Stimulated activated naive CD8-positive, alpha-beta T cell treated with anti-CD3 and anti-CD28 coated beads, Interleukin-15, Interleukin-2, amounts not matched to agents 100 ng/mL and 50 ng/mL, for 24 hours (primary cell): ENCODE data around the gene RTEL1.

Experiments used
- H3K27ac Mint-ChIP-seq: one replicate; pipeline ENCODE4 v1.8.0; 2021; ENCODE audit warnings: mild to moderate bottlenecking, mixed read lengths
- H3K27me3 Mint-ChIP-seq: one replicate; pipeline ENCODE4 v1.8.0; 2021; ENCODE audit warnings: mixed read lengths
- H3K36me3 Mint-ChIP-seq: one replicate; pipeline ENCODE4 v1.8.0; 2021; ENCODE audit warnings: low read depth, mixed read lengths
- H3K4me1 Mint-ChIP-seq: one replicate; pipeline ENCODE4 v1.8.0; 2021; ENCODE audit warnings: low read depth, mixed read lengths
- H3K4me3 Mint-ChIP-seq: one replicate; pipeline ENCODE4 v1.8.0; 2021; ENCODE audit warnings: mild to moderate bottlenecking, mixed read lengths
- H3K9me3 Mint-ChIP-seq: one replicate; pipeline ENCODE4 v1.8.0; 2021; ENCODE audit warnings: mixed read lengths

Gene RTEL1

DNA sequence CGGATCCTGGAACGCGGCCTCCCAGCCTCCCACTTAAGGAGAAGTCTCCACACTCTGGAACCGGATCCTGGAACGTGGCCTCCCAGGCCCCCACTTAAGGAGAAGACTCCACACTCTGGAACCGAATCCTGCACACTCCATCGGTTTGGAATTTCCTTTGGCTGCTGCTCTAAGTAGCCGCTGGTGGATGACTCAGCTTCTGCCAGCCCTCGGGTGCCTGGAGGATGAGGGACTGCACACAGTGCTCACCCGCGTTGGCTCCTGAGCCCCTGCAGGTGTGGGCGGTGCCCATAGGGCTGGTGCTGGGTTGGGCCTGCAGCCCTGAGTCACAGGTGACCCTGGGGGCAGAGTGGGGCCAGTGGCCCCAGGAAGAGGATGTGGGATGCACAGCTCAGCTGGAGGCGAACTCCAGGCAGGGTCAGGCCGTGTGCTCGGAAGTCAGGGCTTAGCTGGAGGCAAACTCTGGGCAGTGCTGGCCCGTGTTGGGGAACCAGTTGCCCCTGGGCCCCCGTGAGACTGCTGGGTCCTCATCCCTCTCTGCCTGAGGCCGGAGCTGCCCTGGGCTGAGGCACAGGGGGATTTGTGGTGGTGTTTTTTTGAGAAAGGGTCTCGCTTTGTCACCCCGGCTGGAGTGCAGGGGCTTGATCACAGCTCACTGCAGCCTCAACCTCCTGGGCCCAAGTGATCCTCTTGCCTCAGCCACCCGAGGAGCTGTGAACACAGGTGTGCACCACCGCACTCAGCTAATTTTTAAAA lies 24.4 kb downstream of the RTEL1 start:
- Mint-ChIP-seq H3K27ac (no peak overlapping the region), H3K4me3 (no peak overlapping the region), H3K36me3 (peaks cover 12% of the 10 kb centered on the region), H3K9me3 (no peaks in the 10 kb centered on the region), H3K4me1 (peaks cover 8% of the 10 kb centered on the region), H3K27me3 (no peaks in the 10 kb centered on the region)

DNA sequence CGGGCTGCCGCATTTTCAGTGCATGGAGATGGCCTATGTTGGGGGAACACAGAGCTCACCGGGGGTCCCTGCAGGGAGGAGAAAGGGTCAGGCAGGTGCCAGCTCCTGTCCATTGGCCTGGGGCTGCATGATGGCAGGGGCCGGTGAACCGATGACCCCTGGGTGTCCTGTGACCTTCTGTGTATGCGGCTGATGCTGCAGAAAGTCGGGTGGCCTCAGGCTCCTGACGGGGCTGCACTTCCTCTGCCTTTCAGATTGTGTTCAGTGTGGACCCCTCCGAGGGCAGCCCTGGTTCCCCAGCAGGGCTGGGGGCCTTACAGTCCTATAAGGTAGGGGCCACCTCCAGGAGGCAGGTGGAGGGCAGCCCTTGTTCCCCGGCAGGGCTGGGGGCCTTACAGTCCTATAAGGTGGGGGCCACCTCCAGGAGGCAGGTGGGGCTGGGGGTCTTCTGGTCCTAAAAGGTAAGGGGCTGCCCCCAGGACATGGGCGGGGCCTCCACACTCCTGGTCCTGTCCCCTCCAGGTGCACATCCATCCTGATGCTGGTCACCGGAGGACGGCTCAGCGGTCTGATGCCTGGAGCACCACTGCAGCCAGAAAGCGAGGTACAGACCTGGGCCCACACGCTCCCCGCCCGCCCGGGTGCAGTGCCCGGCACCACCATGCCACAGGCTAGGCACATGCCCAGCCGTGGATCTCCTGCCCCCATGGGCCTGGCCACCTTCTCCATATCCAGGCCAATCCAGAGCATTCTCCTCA lies 27.3 kb downstream of the RTEL1 start:
- H3K4me1 Mint-ChIP-seq = peaks cover 8% of the 10 kb centered on the region
- H3K27ac Mint-ChIP-seq = no peak overlapping the region
- no peaks in the 10 kb centered on the region for H3K27me3 Mint-ChIP-seq
- H3K4me3 Mint-ChIP-seq = no peak overlapping the region
- peaks cover 5% of the 10 kb centered on the region for H3K36me3 Mint-ChIP-seq
- no peaks in the 10 kb centered on the region for H3K9me3 Mint-ChIP-seq

DNA sequence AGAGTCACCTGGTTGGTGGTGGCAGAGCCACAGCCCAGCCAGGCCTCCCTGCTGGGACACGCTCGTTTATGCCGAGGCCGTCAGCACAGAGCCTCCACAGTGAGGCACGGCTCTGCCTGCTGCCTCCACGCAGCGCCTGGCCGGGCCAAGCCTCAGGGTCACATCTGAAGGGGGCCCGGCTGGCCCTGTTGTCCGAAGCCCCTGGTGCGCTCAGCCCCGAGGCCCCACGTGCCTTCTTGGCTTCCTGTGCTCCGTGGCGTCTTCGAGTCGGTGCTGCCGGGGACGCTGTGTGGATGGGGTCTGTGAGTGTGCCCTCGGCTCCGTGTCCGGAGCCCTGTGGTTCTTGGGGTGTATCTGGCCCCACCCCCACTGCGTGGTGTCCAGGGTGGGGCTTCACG lies 28.0 kb downstream of the RTEL1 start:
- Mint-ChIP-seq H3K4me1 (peaks cover 8% of the 10 kb centered on the region), H3K36me3 (peaks cover 5% of the 10 kb centered on the region), H3K27me3 (no peaks in the 10 kb centered on the region), H3K27ac (no peak overlapping the region), H3K9me3 (no peaks in the 10 kb centered on the region), H3K4me3 (no peak overlapping the region)

DNA sequence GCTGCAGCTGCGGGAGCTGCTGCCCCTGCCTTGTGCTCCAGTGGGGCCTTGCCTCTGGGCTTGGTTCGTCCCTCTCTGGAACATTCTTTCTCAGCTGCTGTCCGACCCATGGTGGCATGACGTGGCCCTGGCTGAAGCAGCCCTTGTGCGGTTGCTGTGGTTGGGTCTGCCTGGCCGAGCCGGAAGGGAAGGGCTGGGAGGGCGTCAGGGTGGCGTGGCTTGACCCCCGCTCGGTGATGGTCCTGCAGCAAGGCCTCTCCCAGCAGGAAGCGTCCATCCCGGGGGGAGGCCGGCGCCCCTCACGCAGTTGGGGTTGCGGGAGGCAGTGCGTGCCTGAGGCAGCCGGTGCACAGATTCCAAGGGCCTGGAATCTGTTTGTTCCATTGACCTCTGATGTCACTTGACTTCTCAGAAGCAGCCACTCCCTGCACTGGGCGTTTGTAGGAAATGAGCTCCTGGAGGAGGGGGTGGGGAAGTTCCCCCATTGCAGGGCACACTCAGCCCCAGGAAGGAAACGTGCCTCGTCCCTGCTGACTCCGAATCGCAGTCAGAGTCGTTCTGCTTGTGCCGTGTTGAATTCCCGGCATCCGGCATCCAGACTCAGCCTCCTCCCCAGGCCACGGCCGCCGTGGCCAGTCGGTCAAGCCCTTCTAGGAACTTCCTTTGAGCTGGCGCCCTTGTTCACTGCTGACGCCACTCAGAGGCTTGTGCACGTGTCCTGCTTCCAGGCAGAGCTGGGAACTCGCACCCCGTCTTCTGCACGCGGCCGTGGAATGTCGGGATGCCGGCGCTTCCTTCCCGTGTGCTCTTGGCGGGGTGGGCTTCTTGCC lies 28.6 kb downstream of the RTEL1 start:
- peaks cover 8% of the 10 kb centered on the region for H3K4me1 Mint-ChIP-seq
- H3K9me3 Mint-ChIP-seq = no peaks in the 10 kb centered on the region
- peaks cover 5% of the 10 kb centered on the region for H3K36me3 Mint-ChIP-seq
- no peak overlapping the region for H3K27ac Mint-ChIP-seq
- H3K4me3 Mint-ChIP-seq = no peak overlapping the region
- no peaks in the 10 kb centered on the region for H3K27me3 Mint-ChIP-seq

DNA sequence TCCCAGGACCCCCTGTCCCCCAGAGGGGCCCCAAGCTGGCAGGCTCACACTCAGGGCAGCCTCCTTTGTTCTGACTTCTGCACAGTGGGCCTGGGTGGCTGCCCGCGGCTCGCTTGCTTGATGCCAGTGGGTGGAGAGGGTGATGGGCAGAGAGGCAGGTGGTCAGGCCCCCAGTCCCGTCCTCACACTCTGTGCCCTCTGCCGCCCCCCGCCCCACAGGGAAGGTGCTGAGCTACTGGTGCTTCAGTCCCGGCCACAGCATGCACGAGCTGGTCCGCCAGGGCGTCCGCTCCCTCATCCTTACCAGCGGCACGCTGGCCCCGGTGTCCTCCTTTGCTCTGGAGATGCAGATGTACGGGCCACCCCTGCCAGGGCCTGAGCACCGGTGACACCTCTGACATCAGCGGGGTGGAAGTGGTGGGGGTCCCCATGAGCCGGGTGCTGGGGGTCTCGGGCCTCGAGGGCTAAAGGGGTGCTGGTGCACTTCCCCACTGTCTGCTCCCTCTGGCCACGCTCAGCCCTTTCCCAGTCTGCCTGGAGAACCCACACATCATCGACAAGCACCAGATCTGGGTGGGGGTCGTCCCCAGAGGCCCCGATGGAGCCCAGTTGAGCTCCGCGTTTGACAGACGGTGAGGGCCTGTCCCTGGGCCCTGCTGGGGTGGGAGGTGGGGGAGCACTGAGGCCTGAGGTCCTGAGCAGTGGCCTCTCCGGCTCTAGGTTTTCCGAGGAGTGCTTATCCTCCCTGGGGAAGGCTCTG lies 29.5 kb downstream of the RTEL1 start:
- H3K4me1 Mint-ChIP-seq = peaks cover 8% of the 10 kb centered on the region
- peaks cover 9% of the 10 kb centered on the region for H3K36me3 Mint-ChIP-seq
- no peak overlapping the region for H3K4me3 Mint-ChIP-seq
- no peak overlapping the region for H3K27ac Mint-ChIP-seq
- no peaks in the 10 kb centered on the region for H3K27me3 Mint-ChIP-seq
- no peaks in the 10 kb centered on the region for H3K9me3 Mint-ChIP-seq

DNA sequence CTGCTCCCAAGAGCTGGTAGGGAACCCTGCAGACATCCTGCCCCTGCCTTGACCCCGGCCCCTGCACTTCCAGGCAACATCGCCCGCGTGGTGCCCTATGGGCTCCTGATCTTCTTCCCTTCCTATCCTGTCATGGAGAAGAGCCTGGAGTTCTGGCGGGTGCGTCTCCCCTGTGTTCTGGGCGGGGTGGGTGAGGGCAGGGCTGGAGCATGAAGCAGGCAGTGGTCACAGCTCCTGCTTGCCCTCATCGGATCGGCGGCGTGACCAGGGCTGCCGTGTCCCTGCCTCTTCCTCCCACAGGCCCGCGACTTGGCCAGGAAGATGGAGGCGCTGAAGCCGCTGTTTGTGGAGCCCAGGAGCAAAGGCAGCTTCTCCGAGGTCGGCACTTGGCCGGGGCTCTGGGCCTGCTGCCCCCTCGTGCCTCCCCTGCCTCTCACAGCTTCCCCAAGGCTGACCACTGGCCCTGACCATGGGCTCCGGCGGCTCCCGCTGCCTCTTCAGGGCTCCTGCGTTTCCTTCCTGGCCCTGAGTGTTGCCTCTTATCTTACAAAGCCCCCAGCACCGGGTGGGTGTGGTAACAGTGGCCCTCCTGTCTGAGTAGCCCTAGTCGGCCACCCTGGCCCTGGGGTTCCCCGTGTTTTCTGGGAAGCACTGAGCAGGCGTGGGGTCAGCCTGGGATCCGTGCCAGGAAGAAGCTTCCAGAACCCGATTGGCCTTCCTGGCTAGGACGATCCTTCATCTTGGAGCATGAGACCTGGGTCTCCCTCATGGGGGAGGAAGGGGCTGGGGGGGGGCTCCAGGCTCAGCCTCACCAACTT lies 30.3 kb downstream of the RTEL1 start:
- H3K9me3 Mint-ChIP-seq = no peaks in the 10 kb centered on the region
- H3K4me3 Mint-ChIP-seq = no peak overlapping the region
- H3K36me3 Mint-ChIP-seq = peaks cover 10% of the 10 kb centered on the region
- H3K27me3 Mint-ChIP-seq = no peaks in the 10 kb centered on the region
- no peak overlapping the region for H3K27ac Mint-ChIP-seq
- peaks cover 8% of the 10 kb centered on the region for H3K4me1 Mint-ChIP-seq

DNA sequence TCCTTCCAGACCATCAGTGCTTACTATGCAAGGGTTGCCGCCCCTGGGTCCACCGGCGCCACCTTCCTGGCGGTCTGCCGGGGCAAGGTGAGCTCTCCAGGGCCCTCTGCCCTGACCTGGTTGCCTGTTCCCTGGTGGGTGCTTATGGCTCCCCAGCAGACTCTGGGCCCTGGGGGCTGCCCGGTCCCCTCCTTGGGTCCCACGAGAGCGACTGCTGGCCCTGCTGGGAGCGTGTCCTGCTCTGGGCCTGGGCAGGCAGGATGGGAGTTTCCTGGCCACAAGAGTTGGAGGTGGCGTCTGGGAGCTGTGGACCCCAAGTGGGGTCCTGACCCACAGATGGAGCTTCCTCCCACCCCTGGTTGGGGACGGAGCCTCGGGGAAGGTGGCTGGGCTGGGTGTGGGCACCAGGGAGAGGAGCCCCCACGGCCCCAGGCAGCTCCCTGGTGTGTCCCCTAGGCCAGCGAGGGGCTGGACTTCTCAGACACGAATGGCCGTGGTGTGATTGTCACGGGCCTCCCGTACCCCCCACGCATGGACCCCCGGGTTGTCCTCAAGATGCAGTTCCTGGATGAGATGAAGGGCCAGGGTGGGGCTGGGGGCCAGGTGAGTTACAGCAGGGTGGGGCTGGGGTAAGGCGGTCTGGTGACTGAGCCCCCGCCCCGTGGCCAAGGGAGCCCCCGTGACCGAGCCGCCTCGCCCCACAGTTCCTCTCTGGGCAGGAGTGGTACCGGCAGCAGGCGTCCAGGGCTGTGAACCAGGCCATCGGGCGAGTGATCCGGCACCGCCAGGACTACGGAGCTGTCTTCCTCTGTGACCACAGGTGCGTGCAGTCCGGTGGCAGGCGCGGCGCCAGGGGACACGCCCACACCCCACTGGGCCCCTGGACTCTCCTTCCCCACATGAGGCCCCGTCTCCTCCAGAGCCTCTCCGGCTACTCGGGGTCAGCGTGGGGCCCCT lies 31.2 kb downstream of the RTEL1 start:
- H3K4me3 Mint-ChIP-seq = no peak overlapping the region
- no peak overlapping the region for H3K27ac Mint-ChIP-seq
- H3K9me3 Mint-ChIP-seq = no peaks in the 10 kb centered on the region

DNA sequence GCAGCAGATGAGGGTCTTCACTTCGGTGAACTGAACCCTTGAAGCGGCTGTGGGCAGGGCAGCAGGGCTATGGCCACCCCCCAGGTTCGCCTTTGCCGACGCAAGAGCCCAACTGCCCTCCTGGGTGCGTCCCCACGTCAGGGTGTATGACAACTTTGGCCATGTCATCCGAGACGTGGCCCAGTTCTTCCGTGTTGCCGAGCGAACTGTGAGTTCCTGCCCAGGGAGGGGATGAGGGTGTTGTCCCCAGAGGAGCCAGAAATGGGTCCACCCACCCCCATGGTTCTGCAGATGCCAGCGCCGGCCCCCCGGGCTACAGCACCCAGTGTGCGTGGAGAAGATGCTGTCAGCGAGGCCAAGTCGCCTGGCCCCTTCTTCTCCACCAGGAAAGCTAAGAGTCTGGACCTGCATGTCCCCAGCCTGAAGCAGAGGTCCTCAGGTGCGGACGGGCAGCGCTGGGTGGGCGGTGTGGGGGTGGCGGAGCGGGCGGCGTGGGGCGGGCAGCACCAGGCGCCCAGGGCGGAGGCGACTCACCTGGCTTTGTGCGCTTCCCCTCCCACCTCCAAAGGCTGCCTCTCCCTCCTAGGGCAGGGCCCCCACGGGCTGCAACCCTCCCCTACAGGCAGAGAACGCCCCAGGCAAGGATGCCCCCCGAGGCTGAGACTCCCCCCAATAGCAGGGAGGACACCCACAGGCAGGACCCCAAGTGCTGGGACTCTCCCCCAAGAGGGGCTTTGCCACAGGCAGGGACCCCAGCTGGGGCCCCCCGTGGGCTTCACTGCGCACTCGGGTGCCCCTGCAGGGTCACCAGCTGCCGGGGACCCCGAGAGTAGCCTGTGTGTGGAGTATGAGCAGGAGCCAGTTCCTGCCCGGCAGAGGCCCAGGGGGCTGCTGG lies 32.1 kb downstream of the RTEL1 start:
- Mint-ChIP-seq H3K27ac (no peak overlapping the region), H3K9me3 (no peaks in the 10 kb centered on the region), H3K4me3 (no peak overlapping the region), H3K4me1 (peaks cover 11% of the 10 kb centered on the region), H3K27me3 (no peaks in the 10 kb centered on the region), H3K36me3 (peaks cover 10% of the 10 kb centered on the region)

More for the DNA sequence above, 31.2 kb downstream of the RTEL1 start:
- Mint-ChIP-seq H3K4me1 (peaks cover 11% of the 10 kb centered on the region), H3K36me3 (peaks cover 10% of the 10 kb centered on the region), H3K27me3 (no peaks in the 10 kb centered on the region)

DNA sequence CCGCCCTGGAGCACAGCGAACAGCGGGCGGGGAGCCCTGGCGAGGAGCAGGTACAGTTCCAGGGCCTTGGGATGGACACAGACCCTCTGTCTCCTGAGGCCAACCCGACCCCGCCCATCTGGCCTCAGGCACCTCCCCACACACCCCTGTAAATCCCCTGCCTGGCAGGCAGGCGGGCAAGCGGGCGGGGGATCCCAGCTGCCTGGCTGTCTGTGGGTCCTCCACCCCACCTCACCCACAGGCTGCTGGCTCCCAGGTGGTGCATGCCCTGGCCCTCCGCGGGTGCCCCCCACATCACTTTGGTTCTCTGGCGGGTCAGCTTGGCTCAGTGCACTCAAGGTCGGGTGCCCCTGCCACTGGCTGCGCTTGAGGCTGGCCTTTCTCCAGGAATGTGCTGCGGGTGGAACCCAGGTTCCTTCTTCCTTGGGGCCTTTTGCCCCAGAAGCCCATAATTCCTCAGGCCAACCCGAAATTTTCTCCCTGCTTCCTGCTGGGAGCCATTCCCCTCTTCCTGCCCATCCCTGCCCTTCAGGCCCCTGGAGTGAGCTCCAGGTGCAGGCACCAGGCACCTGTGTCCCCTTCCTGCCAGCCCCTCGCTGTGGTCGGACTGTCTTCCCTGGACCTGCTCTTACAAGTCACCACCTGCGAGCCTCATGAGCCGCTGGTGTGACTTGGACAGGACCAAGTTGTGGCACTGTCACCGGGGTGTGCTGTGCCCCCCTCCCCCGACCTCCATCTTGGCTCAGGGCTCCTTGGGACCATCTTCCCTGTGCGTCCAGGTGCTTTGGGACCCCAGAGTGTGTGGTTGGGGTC lies 33.0 kb downstream of the RTEL1 start:
- H3K27me3 Mint-ChIP-seq = no peaks in the 10 kb centered on the region
- peaks cover 10% of the 10 kb centered on the region for H3K36me3 Mint-ChIP-seq
- no peak overlapping the region for H3K27ac Mint-ChIP-seq
- H3K9me3 Mint-ChIP-seq = no peaks in the 10 kb centered on the region
- no peak overlapping the region for H3K4me3 Mint-ChIP-seq
- peaks cover 14% of the 10 kb centered on the region for H3K4me1 Mint-ChIP-seq

DNA sequence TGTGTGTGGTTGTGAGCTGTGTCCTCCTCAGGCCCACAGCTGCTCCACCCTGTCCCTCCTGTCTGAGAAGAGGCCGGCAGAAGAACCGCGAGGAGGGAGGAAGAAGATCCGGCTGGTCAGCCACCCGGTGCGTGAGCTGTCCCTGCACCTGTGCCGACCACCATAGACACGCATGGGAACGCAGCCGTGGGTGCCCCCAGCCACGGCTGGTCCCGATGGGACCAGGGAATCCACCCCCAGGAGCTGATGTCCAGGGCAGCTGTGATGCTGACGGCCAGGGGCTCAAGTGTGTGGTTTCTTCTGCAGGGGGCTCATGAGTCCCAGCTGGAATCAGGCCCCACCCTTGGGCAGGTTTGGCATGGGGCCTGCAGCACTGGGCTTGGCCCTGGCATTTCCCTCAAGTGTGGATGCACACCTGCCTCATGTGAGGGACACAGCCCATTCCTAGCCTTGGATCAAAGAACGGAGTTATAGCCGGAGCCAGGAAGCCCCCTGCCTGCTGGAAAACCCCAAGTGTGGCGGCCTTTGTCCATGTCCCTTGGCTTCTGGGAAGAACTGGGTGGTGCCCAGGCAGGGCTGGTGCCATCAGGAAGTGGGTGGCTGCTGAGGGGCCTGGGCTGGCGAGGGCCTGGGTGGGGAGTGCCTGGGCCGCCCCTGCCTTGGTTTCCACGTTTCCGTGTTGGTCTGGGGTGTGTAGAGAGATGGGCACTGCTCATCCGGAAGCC lies 33.8 kb downstream of the RTEL1 start:
- Mint-ChIP-seq H3K27me3 (no peaks in the 10 kb centered on the region), H3K4me3 (no peak overlapping the region), H3K27ac (no peak overlapping the region), H3K9me3 (no peaks in the 10 kb centered on the region), H3K4me1 (peaks cover 9% of the 10 kb centered on the region), H3K36me3 (peaks cover 10% of the 10 kb centered on the region)

DNA sequence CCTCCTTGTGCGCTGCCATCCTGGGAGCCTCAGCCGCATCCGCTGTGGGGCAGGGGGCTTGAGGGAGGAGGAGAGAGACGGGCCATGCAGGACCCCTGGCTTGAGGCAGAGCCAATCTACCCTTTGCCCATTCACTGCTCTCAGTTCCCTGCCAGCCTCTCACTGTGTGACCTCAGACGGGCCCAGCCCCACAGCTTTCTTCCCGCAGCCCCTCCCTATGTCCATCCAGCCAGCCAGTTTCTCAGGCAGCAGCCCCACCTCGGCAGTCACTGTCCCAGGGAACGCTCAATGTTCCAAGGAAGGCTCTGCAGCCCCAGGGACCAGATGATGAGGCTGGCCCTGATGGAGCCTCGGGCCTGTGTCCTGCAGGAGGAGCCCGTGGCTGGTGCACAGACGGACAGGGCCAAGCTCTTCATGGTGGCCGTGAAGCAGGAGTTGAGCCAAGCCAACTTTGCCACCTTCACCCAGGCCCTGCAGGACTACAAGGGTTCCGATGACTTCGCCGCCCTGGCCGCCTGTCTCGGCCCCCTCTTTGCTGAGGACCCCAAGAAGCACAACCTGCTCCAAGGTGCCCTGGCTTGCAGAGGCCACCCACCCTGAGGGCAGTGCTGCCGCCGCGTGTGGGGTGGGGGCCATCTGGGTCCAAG lies 34.4 kb downstream of the RTEL1 start:
- Mint-ChIP-seq H3K4me3 (no peak overlapping the region), H3K36me3 (peaks cover 10% of the 10 kb centered on the region), H3K9me3 (no peaks in the 10 kb centered on the region), H3K4me1 (peaks cover 13% of the 10 kb centered on the region), H3K27ac (no peak overlapping the region), H3K27me3 (no peaks in the 10 kb centered on the region)
